IMR-90 (cell line): ENCODE results near the gene PIK3C3. TPM values are rescaled to one million over a fixed set of nuclear protein-coding genes. Genes with fewer than 3 reads are reported as not detected.

Experiments used
- ATAC-seq: fragments of 200-7000 bp; cut with Tn5 transposase; 2 replicates; pipeline ENCODE4 v1.9.1; 2020; ENCODE audit warnings: low read depth, mild to moderate bottlenecking, moderate library complexity
- BruUV-seq: library from RNA; stranded (reverse); fragments of 400-500 nt; replicated peaks from 2 replicates; lab custom pipeline; 2021; lab: Mats Ljungman, UMichigan
- CTCF ChIA-PET: fragments of 300-600 bp; formaldehyde crosslinking; extraction: SDS; loops from one replicate; lab custom pipeline; 2021; ENCODE audit warnings: antibody characterized with exemption; lab: Yijun Ruan, JAX
- POLR2A ChIA-PET: fragments of 300-600 bp; sonication (Branson Sonifier 250); formaldehyde crosslinking; loops from one replicate; lab custom pipeline; 2022; ENCODE audit warnings: antibody characterized with exemption; ENCODE audit not compliant: unreplicated experiment; lab: Charles Lee
- DNase-seq: peaks from one replicate; pipeline ENCODE4 v3.0.0; 2013
- H2AFZ ChIP-seq: replicated peaks from 2 replicates; pipeline ENCODE3; 2013; ENCODE audit warnings: low read length, mild to moderate bottlenecking; ENCODE audit not compliant: poor library complexity
- H2AK5ac ChIP-seq: 2 replicates; pipeline ENCODE4 v1.6.1; 2013; ENCODE audit warnings: low read depth, low read length, inconsistent platforms
- H2AK9ac ChIP-seq: replicated peaks from 2 replicates; pipeline ENCODE3; 2013; ENCODE audit warnings: mild to moderate bottlenecking, low read depth, low read length, moderate library complexity; ENCODE audit not compliant: poor library complexity
- H2BK120ac ChIP-seq: 2 replicates; pipeline ENCODE4 v1.6.1; 2013; ENCODE audit warnings: low read depth, low read length, inconsistent platforms
- H2BK15ac ChIP-seq: 3 replicates; pipeline ENCODE4 v1.6.1; 2013; ENCODE audit warnings: low read depth, low read length, inconsistent platforms
- H2BK20ac ChIP-seq: 2 replicates; pipeline ENCODE4 v1.6.1; 2013; ENCODE audit warnings: low read depth, mild to moderate bottlenecking, inconsistent platforms, low read length, moderate library complexity
- H2BK5ac ChIP-seq: 2 replicates; pipeline ENCODE4 v1.6.1; 2013; ENCODE audit warnings: mild to moderate bottlenecking, low read depth, low read length, inconsistent platforms; ENCODE audit not compliant: poor library complexity, severe bottlenecking
- H3K14ac ChIP-seq: replicated peaks from 2 replicates; pipeline ENCODE4 v1.6.1; 2013; ENCODE audit warnings: low read depth, low read length, inconsistent platforms
- H3K18ac ChIP-seq: 2 replicates; pipeline ENCODE4 v1.6.1; 2013; ENCODE audit warnings: low read depth, low read length, control low read depth
- H3K23ac ChIP-seq: 2 replicates; pipeline ENCODE4 v1.6.1; 2013; ENCODE audit warnings: low read depth, low read length, inconsistent platforms
- H3K27ac ChIP-seq: 2 replicates; pipeline ENCODE4 v1.5.1; 2013; ENCODE audit warnings: mild to moderate bottlenecking, control low read depth, low read length; ENCODE audit not compliant: insufficient read depth
- H3K27me3 ChIP-seq: 2 replicates; pipeline ENCODE4 v1.6.1; 2013; ENCODE audit warnings: low read length; ENCODE audit not compliant: control insufficient read depth, insufficient read depth
- H3K36me3 ChIP-seq: 2 replicates; pipeline ENCODE4 v1.6.1; 2013; ENCODE audit warnings: low read length, mixed read lengths; ENCODE audit not compliant: control insufficient read depth, insufficient read depth
- H3K4ac ChIP-seq: 2 replicates; pipeline ENCODE4 v1.6.1; 2013; ENCODE audit warnings: low read depth, low read length, inconsistent platforms
- H3K4me1 ChIP-seq: 2 replicates; pipeline ENCODE4 v1.6.1; 2013; ENCODE audit warnings: low read length, mixed read lengths; ENCODE audit not compliant: control insufficient read depth, insufficient read depth
- H3K4me2 ChIP-seq: 2 replicates; pipeline ENCODE4 v1.6.1; 2013; ENCODE audit warnings: low read depth, mild to moderate bottlenecking, control low read depth, low read length, moderate library complexity
- H3K4me3 ChIP-seq: 2 replicates; pipeline ENCODE4 v1.5.1; 2013; ENCODE audit warnings: low read depth, mild to moderate bottlenecking, control low read depth, low read length, moderate library complexity; ENCODE audit not compliant: insufficient read depth
- H3K56ac ChIP-seq: 2 replicates; pipeline ENCODE4 v1.6.1; 2013; ENCODE audit warnings: low read length, inconsistent platforms; ENCODE audit not compliant: insufficient read depth; ENCODE audit errors: extremely low read depth
- H3K79me1 ChIP-seq, 2 experiments: 2 replicates each; pipeline ENCODE4 v1.6.1; 2013; ENCODE audit warnings: low read length in 2 of 2, inconsistent platforms in 1 of 2, low read depth in 1 of 2
- H3K9ac ChIP-seq: 2 replicates; pipeline ENCODE4 v1.6.1; 2013; ENCODE audit warnings: low read depth, low read length, control low read depth
- H3K9me1 ChIP-seq: 2 replicates; pipeline ENCODE4 v1.6.1; 2013; ENCODE audit warnings: low read length, inconsistent platforms; ENCODE audit not compliant: insufficient read depth
- H3K9me3 ChIP-seq: 2 replicates; pipeline ENCODE4 v1.6.1; 2013; ENCODE audit warnings: low read length; ENCODE audit not compliant: control insufficient read depth, insufficient read depth
- H4K20me1 ChIP-seq: 2 replicates; pipeline ENCODE4 v1.6.1; 2013; ENCODE audit warnings: low read length, inconsistent platforms; ENCODE audit not compliant: insufficient read depth
- H4K5ac ChIP-seq: 2 replicates; pipeline ENCODE4 v1.6.1; 2013; ENCODE audit warnings: mild to moderate bottlenecking, low read depth, low read length, control low read depth
- H4K8ac ChIP-seq, 2 experiments: 2 replicates each; pipeline ENCODE4 v1.6.1; 2013; ENCODE audit warnings: low read depth in 2 of 2, low read length in 2 of 2, control low read depth in 1 of 2, inconsistent platforms in 1 of 2
- H4K91ac ChIP-seq: 2 replicates; pipeline ENCODE4 v1.6.1; 2013; ENCODE audit warnings: low read depth, low read length, inconsistent platforms; ENCODE audit not compliant: insufficient read depth
- MAZ ChIP-seq: IDR thresholded peaks from 2 replicates; pipeline ENCODE4 v1.6.1; 2012; ENCODE audit warnings: low read depth, mild to moderate bottlenecking, low read length, improper control_type of control experiment, moderate library complexity, borderline replicate concordance
- RCOR1 ChIP-seq: IDR thresholded peaks from 2 replicates; pipeline ENCODE4 v1.6.1; 2012; ENCODE audit warnings: mild to moderate bottlenecking, low read length, improper control_type of control experiment; ENCODE audit not compliant: insufficient replicate concordance
- RFX5 ChIP-seq: IDR thresholded peaks from 2 replicates; pipeline ENCODE4 v1.8.0; 2012; ENCODE audit warnings: low read depth, mild to moderate bottlenecking, low read length, moderate library complexity
- WGBS, 2 experiments: methylation state at CpG; one replicate each; pipeline versions ENCODE4 v1.1.5 to v1.1.7; 2013; ENCODE audit warnings: missing lambda C conversion rate in 2 of 2; ENCODE audit not compliant: insufficient read length in 1 of 2; ENCODE audit errors: extremely low coverage in 2 of 2; 5-methylcytosine and 5-hydroxymethylcytosine counted together
- dilution Hi-C: fragments of 300-500 bp; cut with HindIII; formaldehyde crosslinking; loops from one replicate; pipeline ENCODE4 v1.14.3; 2018; ENCODE audit warnings: low sequenced_read_pairs; ENCODE audit not compliant: unreplicated experiment
- in situ Hi-C: fragments of 300-500 bp; cut with MboI; formaldehyde crosslinking; loops from 3 replicates; pipeline ENCODE4 v1.14.3; 2019; ENCODE audit warnings: low sequenced_read_pairs, inconsistent platforms, mixed read lengths
- intact Hi-C: fragments of 100-400 bp; cut with micrococcal nuclease; formaldehyde crosslinking; loops from 2 replicates; pipeline ENCODE4 v1.10.0; 2022
- polyA plus RNA-seq, 3 experiments: library from polyadenylated mRNA; depleted of rRNA; stranded (reverse); fragments of >200 nt; gene quantifications; 2 replicates each; pipeline ENCODE4 v1.2.3, GENCODE V29; 2012; ENCODE audit warnings: low replicate concordance in 1 of 3
- total RNA-seq: library from RNA; depleted of rRNA; stranded (reverse); fragments of >200 nt; gene quantifications from 2 replicates; pipeline ENCODE4 v1.2.3, GENCODE V29; 2012
- TF ChIP-seq, protein P1 (sequence below): fragments of 150-350 bp; IDR thresholded peaks from 2 replicates; pipeline ENCODE4 v1.6.1; 2017; ENCODE audit warnings: mild to moderate bottlenecking, antibody characterized with exemption, low read length, low read depth
- TF ChIP-seq, protein P2 (sequence below): conservative IDR thresholded peaks from 2 replicates; pipeline ENCODE4 v1.5.1; 2012; ENCODE audit warnings: mild to moderate bottlenecking, low read depth, low read length, improper control_type of control experiment

Gene PIK3C3
- total and polyA plus RNA-seq, 2 of the 4 experiments (the other 2 are of a cell fraction), result 41.2 to 57.2 TPM

DNA sequence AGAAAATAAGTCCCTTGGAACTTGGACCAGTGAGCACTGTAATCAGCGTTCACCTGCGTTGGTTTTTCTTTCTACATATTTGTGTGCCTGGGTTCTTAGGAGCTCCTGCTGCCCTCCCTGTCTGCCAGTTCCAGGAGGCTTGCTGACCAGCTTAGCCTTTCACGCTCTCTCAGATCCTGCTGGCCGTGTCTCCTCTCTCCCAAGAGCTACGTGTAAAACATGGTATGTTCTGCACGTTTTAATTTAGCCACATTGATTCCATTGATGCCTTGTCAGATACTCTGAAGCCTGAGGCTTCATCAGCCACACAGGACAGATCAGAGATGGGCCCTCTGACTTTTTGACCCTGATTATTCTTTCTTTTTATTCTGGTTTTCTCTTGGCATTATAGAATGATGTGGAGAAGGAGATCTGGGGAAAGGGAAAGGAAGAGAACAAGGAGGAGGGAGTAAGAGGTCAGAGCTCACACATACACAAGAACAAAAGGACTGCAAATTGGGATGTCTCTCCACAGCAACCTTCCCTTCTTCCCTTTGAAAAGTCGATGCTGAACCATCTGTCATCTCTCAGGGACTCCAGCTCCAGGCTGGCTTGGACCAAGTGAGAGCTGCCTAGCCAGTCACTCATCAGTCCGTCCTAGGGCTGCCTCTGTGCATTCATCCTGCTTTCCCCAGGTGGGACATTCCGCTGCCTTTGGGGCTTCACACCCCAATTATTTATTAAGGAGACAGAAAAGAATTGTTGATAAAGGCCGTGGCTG, 152.8 kb downstream of the PIK3C3 start:
- Histone ChIP-seq H3K4me3 (no peak overlapping the region), H3K4me1 (no peaks in the 10 kb centered on the region), H3K9me3 (no peaks in the 10 kb centered on the region), H2AFZ (no peak overlapping the region), H3K9me1 (no peaks in the 10 kb centered on the region), H3K23ac (no peak overlapping the region), H3K27ac (no peak overlapping the region), H3K4me2 (no peak overlapping the region), H3K14ac (no peak overlapping the region), H2AK5ac (no peak overlapping the region), H3K79me1 (no peaks in the 10 kb centered on the region), H3K56ac (no peak overlapping the region), H3K18ac (no peak overlapping the region), H3K4ac (no peak overlapping the region), H3K27me3 (peaks cover 4% of the 10 kb centered on the region; the same call in 1 of the 2 replicates), H2BK20ac (no peak overlapping the region), H2AK9ac (no peak overlapping the region), H2BK15ac (no peak overlapping the region), H2BK120ac (no peak overlapping the region), H3K9ac (no peak overlapping the region), H4K91ac (no peak overlapping the region), H2BK5ac (no peak overlapping the region), H4K20me1 (no peaks in the 10 kb centered on the region), H4K8ac (no peak overlapping the region), H4K5ac (no peak overlapping the region), H3K36me3 (no peaks in the 10 kb centered on the region)
- in situ Hi-C loops, result loop anchor here (25.0 kb wide), 1 partner anchor 1479 kb away; no protein-coding TSS in a partner anchor
- TF ChIP-seq, protein P1, sequence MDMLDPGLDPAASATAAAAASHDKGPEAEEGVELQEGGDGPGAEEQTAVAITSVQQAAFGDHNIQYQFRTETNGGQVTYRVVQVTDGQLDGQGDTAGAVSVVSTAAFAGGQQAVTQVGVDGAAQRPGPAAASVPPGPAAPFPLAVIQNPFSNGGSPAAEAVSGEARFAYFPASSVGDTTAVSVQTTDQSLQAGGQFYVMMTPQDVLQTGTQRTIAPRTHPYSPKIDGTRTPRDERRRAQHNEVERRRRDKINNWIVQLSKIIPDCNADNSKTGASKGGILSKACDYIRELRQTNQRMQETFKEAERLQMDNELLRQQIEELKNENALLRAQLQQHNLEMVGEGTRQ, result no peak
- TF ChIP-seq, protein P2, sequence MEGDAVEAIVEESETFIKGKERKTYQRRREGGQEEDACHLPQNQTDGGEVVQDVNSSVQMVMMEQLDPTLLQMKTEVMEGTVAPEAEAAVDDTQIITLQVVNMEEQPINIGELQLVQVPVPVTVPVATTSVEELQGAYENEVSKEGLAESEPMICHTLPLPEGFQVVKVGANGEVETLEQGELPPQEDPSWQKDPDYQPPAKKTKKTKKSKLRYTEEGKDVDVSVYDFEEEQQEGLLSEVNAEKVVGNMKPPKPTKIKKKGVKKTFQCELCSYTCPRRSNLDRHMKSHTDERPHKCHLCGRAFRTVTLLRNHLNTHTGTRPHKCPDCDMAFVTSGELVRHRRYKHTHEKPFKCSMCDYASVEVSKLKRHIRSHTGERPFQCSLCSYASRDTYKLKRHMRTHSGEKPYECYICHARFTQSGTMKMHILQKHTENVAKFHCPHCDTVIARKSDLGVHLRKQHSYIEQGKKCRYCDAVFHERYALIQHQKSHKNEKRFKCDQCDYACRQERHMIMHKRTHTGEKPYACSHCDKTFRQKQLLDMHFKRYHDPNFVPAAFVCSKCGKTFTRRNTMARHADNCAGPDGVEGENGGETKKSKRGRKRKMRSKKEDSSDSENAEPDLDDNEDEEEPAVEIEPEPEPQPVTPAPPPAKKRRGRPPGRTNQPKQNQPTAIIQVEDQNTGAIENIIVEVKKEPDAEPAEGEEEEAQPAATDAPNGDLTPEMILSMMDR, result no peak
- TF ChIP-seq RCOR1, result no peak
- TF ChIP-seq RFX5, result no peak
- no peak for TF ChIP-seq MAZ
- ATAC-seq, result no peak
- BruUV-seq, result no TSS peak
- 50% methylated on average over 4 of the region's 10 CpGs; no CpG with 5 or more reads in 1 of the 2 experiments for WGBS, 2 experiments
- no peak for DNase-seq
- dilution Hi-C loops, result no loop called here
- intact Hi-C loops, result no loop called here
- CTCF ChIA-PET, result no interaction called here
- POLR2A ChIA-PET, result no interaction called here
